Endothelial cell of umbilical vein (primary cell): Measurements from ENCODE around the gene CHRNA7. TPM values are rescaled to one million over a fixed set of nuclear protein-coding genes. Genes with fewer than 3 reads are reported as not detected.

Experiments used
- BruUV-seq: library from RNA; stranded (reverse); fragments of 400-500 nt; replicated peaks from 2 replicates; lab custom pipeline; 2021; lab: Mats Ljungman, UMichigan
- CTCF ChIA-PET: fragments of 300-600, 350-600 bp; sonication (Branson Sonifier 250); formaldehyde crosslinking; loops from one replicate; lab custom pipeline; 2021; ENCODE audit warnings: antibody characterized with exemption, inconsistent platforms; lab: Charles Lee
- POLR2A ChIA-PET: fragments of 300-600, 350-600 bp; sonication (Branson Sonifier 250); formaldehyde crosslinking; loops from one replicate; lab custom pipeline; 2021; ENCODE audit warnings: antibody characterized with exemption, inconsistent platforms; lab: Charles Lee
- DNase-seq: peaks from one replicate; pipeline ENCODE4 v3.0.0-alpha.2; 2011; ENCODE audit warnings: low read depth, low spot score
- FAIRE-seq: peaks from 2 replicates; lab custom pipeline; 2011; peaks lifted over from hg19 to GRCh38; lab: Jason Lieb, UNC
- H2AFZ ChIP-seq: 2 replicates; pipeline ENCODE4 v1.6.0; 2012; ENCODE audit warnings: low read depth, low read length, control low read depth, inconsistent platforms
- H3K27ac ChIP-seq: 2 replicates; pipeline ENCODE4 v1.5.1; 2011; ENCODE audit warnings: low read depth, mild to moderate bottlenecking, control low read depth, low read length, moderate library complexity; ENCODE audit not compliant: insufficient read depth
- H3K27me3 ChIP-seq, 2 experiments: 2 replicates each; pipeline versions ENCODE4 v1.6.0 to v1.6.1; 2011; ENCODE audit warnings: low read length in 2 of 2, mixed read lengths in 1 of 2; ENCODE audit not compliant: control insufficient read depth in 2 of 2, insufficient read depth in 2 of 2
- H3K36me3 ChIP-seq, 2 experiments: 2 replicates in 1 of 2; 3 replicates in 1 of 2; pipeline ENCODE4 v1.5.1; 2011; ENCODE audit warnings: low read length in 2 of 2, mild to moderate bottlenecking in 1 of 2, moderate library complexity in 1 of 2; ENCODE audit not compliant: control insufficient read depth in 2 of 2, insufficient read depth in 2 of 2; ENCODE audit errors: extremely low read depth in 1 of 2
- H3K4me1 ChIP-seq: 3 replicates; pipeline ENCODE4 v1.5.1; 2011; ENCODE audit warnings: mild to moderate bottlenecking, low read length; ENCODE audit not compliant: control insufficient read depth, insufficient read depth; ENCODE audit errors: extremely low read depth
- H3K4me2 ChIP-seq: 2 replicates; pipeline ENCODE4 v1.6.1; 2011; ENCODE audit warnings: low read length, control low read depth, mixed read lengths; ENCODE audit not compliant: insufficient read depth
- H3K4me3 ChIP-seq, 3 experiments: fragments of 200-600 bp in 1 of 3; sonication (generic), shearing (Covaris generic) in 1 of 3; replicated peaks in 1 of 3; 2 replicates each; pipeline ENCODE4 v1.5.1; 2011 to 2016; ENCODE audit warnings: control low read depth in 3 of 3, low read length in 3 of 3, mild to moderate bottlenecking in 2 of 3, inconsistent platforms in 1 of 3, low read depth in 1 of 3, moderate library complexity in 1 of 3; ENCODE audit not compliant: insufficient read depth in 1 of 3
- H3K79me2 ChIP-seq: 2 replicates; pipeline ENCODE4 v1.6.0; 2012; ENCODE audit warnings: low read length, inconsistent platforms; ENCODE audit not compliant: control insufficient read depth, insufficient read depth
- H3K9ac ChIP-seq: replicated peaks from 2 replicates; pipeline ENCODE3; 2011; ENCODE audit warnings: low read length, control low read depth; ENCODE audit not compliant: insufficient read depth; ENCODE audit errors: extremely low read depth
- H3K9me1 ChIP-seq: replicated peaks from 3 replicates; pipeline ENCODE4 v1.6.0; 2011; ENCODE audit warnings: mild to moderate bottlenecking, low read length; ENCODE audit not compliant: control insufficient read depth, insufficient read depth; ENCODE audit errors: extremely low read depth
- H3K9me3 ChIP-seq: replicated peaks from 2 replicates; pipeline ENCODE4 v1.5.1; 2012; ENCODE audit warnings: low read length, inconsistent platforms; ENCODE audit not compliant: control insufficient read depth, insufficient read depth
- H4K20me1 ChIP-seq: replicated peaks from 2 replicates; pipeline ENCODE3; 2011; ENCODE audit warnings: mild to moderate bottlenecking, low read length; ENCODE audit not compliant: control insufficient read depth, insufficient read depth; ENCODE audit errors: extremely low read depth
- CTCF ChIP-seq, 2 donors: IDR thresholded peaks; 1 replicate in 1 of 2; 2 replicates in 1 of 2; pipeline ENCODE4 v1.5.1; 2011; ENCODE audit warnings: low read length in 2 of 2, mild to moderate bottlenecking in 2 of 2, moderate library complexity in 2 of 2, control low read depth in 1 of 2, inconsistent platforms in 1 of 2, low read depth in 1 of 2; ENCODE audit not compliant: insufficient read depth in 1 of 2; ENCODE audit errors: extremely low read depth in 1 of 2
- EZH2 ChIP-seq: IDR thresholded peaks from 2 replicates; pipeline ENCODE4 v1.6.1; 2012; ENCODE audit warnings: borderline replicate concordance, low read depth, mild to moderate bottlenecking, moderate library complexity, low read length, inconsistent platforms; ENCODE audit not compliant: severe bottlenecking
- FOS ChIP-seq: IDR thresholded peaks from 2 replicates; pipeline ENCODE4 v1.6.1; 2011; ENCODE audit warnings: mild to moderate bottlenecking, low read length, moderate library complexity, borderline replicate concordance; ENCODE audit not compliant: insufficient read depth
- JUN ChIP-seq: IDR thresholded peaks from 2 replicates; pipeline ENCODE4 v1.6.1; 2011; ENCODE audit warnings: borderline replicate concordance, low read depth; ENCODE audit not compliant: insufficient read length, insufficient read depth
- POLR2A ChIP-seq: IDR thresholded peaks from 2 replicates; pipeline ENCODE4 v1.6.1; 2012; ENCODE audit warnings: low read depth, mild to moderate bottlenecking, control low read depth, low read length
- dilution Hi-C: fragments of 300-500 bp; cut with MboI; formaldehyde crosslinking; loops from one replicate; pipeline ENCODE4 v1.15.0; 2019; ENCODE audit warnings: low sequenced_read_pairs; ENCODE audit not compliant: extremely low pct_ligation_motif_present
- intact Hi-C: fragments of 100-400 bp; cut with micrococcal nuclease; formaldehyde crosslinking; loops from one replicate; pipeline ENCODE4 v1.10.0; 2022
- polyA plus RNA-seq, 4 experiments: library from polyadenylated mRNA; depleted of rRNA in 3 of 4; stranded (reverse) in 3 of 4; unstranded in 1 of 4; fragments of >200 nt; gene quantifications; 2 replicates each; pipeline versions ENCODE4 v1.2.1 to v1.2.3, GENCODE V29; 2011 to 2012; ENCODE audit warnings: missing spikeins in 1 of 4
- total RNA-seq: library from RNA; stranded (reverse); gene quantifications from 2 replicates; pipeline ENCODE4 v1.2.3, GENCODE V29; 2021

Gene CHRNA7
- total and polyA plus RNA-seq, 2 donors (not counting 3 experiments of a cell fraction or from before 2014, with no cell fraction given) = 0.70 to 2.6 TPM

DNA sequence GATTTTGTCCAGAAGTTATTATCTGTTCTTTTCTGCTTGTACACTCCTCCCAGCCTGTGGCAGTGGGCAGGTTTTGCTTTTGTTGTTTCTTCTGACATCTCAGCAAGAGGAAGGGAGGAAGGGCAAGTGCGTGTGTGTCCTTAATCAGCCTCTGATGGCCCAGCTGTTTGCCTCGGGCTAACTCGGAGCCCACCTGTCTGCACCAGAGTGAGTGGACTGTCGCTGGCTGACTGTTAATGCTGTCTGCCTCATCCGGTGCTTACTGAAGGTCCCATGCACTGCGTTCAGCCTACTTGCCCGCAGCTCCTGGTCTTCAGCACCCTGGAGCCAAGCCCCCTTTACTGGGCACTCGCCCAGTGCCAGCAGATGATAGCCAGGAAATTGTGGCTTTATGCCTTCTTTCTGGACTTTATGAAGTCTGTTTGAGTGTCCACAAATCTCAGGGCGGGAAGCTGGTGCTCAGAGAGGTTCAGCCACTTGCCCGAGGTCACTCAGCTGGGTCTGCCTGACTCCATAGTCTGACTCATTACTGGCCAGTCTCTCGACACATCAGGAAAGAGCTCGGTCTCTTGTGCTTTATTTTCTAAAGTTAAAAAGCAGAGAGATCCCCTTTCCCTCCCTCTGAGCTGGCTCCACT, 89.5 kb downstream of the CHRNA7 start:
- DNase-seq (no peak), FAIRE-seq (no peak)
- H3K9me3 ChIP-seq = no peaks in the 10 kb centered on the region
- intact Hi-C loops (no loop called here), dilution Hi-C loops (no loop called here)
- TF ChIP-seq CTCF (IDR thresholded peaks at IDR 0.05; ENCODE audit: extremely low read depth in 1 of 2, insufficient read depth in 1 of 2, low read depth in 1 of 2, low read length in 2 of 2) (no peak), EZH2 (no peak), JUN (no peak), POLR2A (no peak), FOS (no peak)
- H3K36me3 ChIP-seq = no peaks in the 10 kb centered on the region
- no peak overlapping the region for H2AFZ ChIP-seq
- no TSS peak for BruUV-seq
- H3K9ac ChIP-seq = no peak overlapping the region
- no peaks in the 10 kb centered on the region for H3K79me2 ChIP-seq
- CTCF ChIA-PET = no interaction called here
- POLR2A ChIA-PET = no interaction called here
- H3K4me1 ChIP-seq = no peaks in the 10 kb centered on the region
- no peak overlapping the region for H3K27ac ChIP-seq
- no peaks in the 10 kb centered on the region for H3K27me3 ChIP-seq
- no peaks in the 10 kb centered on the region for H4K20me1 ChIP-seq
- H3K9me1 ChIP-seq = no peaks in the 10 kb centered on the region
- no peak overlapping the region for H3K4me2 ChIP-seq
- H3K4me3 ChIP-seq = no peak overlapping the region
